Activated effector memory CD4-positive, alpha-beta T cell treated with Interleukin-2 at 50 U/mL for 16 hours (primary cell): ENCODE measurements around the gene NFKB1.
"Not testable (repeated sequence)": the region's sequence is repeated elsewhere in the genome, so short reads cannot be mapped to it uniquely, and the experiment has no call there.

ENCODE experiments used
- DNase-seq: peaks from one replicate; pipeline ENCODE4 v3.0.0-alpha.2; 2020

The NFKB1 gene

GRCh38 chr4:102569200-102569599 lies 68.0 kb downstream of the NFKB1 start:
- DNase-seq: no peak

DNA sequence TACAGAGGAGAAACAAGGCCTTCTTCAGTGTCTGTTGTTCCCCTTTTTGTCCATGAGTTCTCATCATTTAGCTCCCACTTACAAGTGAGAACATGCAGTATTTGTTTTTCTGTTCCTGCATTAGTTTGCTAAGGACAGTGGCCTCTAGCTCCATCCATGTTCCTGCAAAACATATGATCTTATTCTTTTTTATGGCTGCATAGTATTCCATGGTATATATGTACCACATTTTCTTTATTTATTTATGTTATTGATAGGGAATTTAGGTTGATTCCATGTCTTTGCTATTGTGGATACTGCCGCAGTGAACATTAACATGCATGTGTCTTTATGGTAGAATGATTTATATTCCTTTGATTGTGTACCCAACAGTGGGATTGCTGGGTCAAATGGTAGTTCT lies 69.1 kb downstream of the NFKB1 start:
- not testable (repeated sequence) for DNase-seq

DNA sequence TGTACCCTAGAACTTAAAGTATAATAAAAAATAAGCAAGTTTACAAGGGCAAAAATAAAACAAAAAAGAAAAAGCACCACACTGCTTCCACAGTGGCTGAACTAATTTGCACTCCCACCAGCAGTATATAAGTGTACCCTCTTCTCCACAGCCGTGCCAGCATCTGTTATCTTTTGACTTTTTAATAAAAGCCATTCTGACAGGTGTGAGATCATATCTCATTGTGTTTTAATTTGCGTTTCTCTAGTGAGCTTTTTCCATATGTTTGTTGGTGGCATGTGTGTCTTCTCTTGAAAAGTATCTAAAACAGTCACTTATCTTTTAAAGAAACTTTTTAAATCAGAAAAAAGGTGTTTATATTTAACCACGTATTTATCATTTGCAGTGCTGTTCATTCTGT lies 71.3 kb downstream of the NFKB1 start:
- no peak for DNase-seq

GRCh38 chr4:102574317-102574716 lies 73.2 kb downstream of the NFKB1 start:
- DNase-seq: no peak

DNA sequence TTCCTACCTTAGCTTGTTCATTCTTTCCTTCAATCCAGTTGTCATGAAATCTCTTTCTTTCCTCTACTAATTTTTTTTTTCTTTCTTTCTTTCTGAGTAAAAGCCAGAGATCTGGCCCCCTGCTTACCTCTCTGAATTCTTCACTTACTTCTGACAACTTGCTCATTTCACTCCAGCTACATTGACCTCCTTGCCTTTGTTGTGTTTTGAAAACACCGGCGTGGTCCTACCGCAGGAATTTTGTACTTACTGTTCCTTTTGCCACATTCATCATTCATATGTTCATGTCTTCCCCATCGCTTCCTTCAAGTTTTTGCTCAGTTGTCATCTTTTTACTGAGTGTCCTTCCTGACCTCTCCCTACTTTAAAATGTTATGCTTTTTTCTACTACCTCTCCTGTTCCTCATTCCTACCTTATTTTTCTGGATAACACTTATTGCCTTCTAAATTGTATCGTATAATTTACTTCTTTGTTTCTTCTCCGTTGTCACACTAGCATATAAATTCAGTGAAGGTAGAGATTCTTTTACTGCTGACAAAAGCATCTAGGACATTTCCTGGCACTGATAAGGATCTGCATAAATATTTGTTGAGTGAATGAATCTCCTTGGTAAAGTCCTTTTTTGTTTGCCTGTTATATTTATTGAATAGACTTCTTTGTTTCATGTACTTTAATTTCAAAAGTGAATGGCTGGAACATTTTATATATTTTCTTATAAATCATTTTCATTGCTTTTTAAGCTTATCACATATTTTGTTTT lies 74.4 kb downstream of the NFKB1 start:
- no peak for DNase-seq

GRCh38 chr4:102578270-102578669 lies 77.1 kb downstream of the NFKB1 start:
- DNase-seq: no peak

GRCh38 chr4:102578819-102579218 lies 77.7 kb downstream of the NFKB1 start:
- DNase-seq: no peak

GRCh38 chr4:102579794-102580462 lies 78.8 kb downstream of the NFKB1 start:
- no peak for DNase-seq

DNA sequence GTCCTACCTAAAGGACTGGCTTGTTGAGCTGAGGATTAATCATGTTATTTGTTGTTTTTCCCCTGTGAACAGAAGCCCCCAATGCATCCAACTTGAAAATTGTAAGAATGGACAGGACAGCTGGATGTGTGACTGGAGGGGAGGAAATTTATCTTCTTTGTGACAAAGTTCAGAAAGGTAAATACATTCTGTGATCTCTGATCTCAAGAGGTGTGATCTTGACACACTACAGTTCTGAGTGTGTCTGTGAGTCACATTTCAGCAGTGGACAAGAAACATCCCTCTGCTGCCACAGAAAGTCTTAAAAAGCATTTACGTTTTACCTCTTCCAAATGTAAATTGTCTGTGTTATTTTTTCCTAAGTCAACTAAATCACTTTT lies 79.3 kb downstream of the NFKB1 start:
- DNase-seq: no peak

DNA sequence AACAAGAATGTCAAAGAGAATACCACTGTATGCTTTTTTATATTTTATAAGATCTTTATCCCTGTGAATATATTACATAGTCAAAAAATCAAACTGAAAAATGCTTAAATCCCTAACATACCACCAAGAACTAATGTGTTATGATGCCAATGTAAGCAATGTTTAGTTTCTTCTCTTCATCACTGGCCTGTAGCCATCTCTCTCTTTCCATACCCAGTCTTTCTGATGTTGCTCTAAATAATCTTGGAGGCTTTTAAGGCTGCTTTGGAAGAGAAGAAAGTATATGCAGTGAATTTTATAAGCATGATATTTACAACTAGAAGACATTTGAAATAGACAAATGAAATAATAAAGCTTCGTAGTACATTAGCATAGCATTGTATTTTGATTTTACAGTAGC lies 82.9 kb downstream of the NFKB1 start:
- DNase-seq: no peak

DNA sequence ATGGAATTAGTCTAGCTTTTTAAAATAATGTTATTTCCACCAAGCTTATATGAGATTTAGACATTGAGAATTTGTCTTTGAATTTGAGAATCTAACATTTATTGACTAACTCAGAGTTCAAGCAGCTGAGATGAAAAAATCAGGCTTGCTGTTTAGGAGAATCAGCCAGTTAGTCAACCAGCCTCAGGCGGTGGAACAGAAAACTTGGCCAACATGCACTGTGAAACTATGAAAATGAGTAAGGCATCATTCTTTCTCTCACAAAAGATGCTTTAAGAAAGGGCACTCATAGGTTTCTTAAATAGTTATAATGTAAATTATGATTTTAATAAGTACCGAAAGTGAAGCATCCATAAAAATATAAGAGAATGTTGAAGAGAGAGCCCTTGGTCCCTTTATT lies 84.2 kb downstream of the NFKB1 start:
- DNase-seq: no peak

DNA sequence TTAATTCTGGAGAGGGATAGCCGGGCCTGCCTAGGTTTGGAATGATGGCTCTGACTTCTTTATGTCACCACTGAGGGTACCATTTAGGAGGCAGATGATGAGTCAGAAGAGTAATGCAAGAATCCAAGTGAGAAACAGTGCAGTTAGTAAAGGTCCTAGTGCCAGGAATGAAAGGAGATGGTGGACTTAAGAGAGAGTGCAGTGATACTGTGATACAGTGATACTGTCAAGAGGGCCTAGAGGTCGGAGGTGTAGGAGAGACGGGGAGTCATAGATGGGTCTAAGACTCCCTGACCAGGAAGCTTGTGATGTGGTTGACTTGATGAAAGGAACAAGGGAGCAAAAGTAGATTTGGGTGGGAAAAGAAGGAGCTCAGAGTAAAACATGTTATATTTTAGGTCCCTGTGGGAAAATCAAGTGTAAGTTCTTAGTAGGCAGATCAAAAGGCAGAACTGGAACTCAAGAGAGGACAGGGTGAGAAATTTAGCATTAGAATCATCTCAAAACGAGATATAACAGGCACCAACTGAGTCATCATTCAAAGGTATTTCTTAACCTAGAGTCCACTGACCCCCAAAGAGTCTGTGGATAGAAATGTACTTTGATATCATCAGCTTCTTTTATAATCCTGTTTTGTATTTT lies 85.0 kb downstream of the NFKB1 start:
- no peak for DNase-seq

GRCh38 chr4:102586644-102587021 lies 85.5 kb downstream of the NFKB1 start:
- DNase-seq: peak; percentile 45

DNA sequence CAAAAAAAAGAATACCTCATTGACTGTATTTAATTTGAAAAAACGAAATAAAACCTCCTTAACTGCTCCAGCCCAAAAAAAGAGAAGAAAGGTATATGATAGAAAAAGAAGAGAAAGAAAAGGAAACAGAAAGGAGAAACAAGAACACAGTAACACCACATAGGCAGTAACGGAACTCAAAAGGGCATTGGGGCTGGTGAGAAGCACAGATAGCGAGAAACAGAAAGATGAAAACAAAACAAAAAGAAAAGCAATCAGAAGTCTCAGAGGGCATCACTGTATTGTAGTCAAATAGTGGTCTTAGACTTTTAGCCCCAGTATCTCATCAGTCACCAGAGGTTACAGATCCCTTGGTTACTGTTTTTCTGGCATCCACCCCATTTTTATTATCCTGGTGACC lies 88.6 kb downstream of the NFKB1 start:
- DNase-seq: no peak

- DNase-seq: no peak
Measured at GRCh38 chr4:102592256-102592655, 91.1 kb downstream of the NFKB1 start.

DNA sequence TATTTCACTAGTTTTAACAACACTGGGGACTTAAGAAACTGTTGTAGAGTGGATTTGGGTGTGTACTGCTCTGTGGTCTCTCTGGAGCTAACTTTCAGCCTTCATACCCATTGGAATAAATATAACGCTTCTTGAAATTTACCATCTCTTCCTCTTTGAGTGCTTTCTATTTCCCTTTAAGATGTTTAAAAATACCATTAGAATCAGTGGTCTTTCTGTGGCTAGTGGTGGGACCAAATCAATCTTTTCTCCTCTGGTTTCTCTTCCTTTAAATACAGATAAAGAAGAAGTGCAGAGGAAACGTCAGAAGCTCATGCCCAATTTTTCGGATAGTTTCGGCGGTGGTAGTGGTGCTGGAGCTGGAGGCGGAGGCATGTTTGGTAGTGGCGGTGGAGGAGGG lies 92.0 kb downstream of the NFKB1 start:
- DNase-seq: no peak

- no peak for DNase-seq
Measured at GRCh38 chr4:102594000-102594399, 92.8 kb downstream of the NFKB1 start.

GRCh38 chr4:102596532-102596931 lies 95.4 kb downstream of the NFKB1 start:
- DNase-seq: no peak

GRCh38 chr4:102598086-102598761 lies 97.1 kb downstream of the NFKB1 start:
- no peak for DNase-seq

DNA sequence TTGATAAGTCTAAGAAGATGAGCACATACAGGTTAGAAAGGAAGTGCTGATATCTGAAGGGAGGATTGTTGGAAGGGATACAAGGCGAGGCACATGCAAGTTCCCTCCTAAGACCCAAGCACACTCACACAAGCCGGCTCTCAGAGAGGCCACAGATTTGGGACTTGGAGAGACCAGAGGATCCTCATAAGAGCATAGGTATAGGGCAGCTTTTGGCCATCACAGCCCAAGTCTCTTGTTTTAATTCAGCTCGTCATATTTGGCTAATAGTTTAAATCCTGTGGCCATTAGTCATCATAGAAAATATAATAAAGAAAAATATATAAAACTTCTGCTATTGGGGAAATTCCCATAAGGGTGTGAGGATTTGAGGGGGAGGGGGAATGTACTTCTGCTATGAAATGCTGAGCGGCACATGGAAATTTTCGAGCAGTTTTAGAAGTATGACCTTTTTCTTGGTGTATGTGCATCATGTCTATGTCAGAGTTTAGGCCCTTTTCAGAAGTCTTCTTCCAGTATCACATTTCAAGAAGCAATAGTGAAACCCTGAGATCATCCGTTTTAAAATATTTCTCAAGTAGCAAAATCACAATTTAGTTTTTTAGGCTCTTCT lies 97.7 kb downstream of the NFKB1 start:
- DNase-seq: no peak

GRCh38 chr4:102599455-102599854 lies 98.3 kb downstream of the NFKB1 start:
- DNase-seq: no peak

DNA sequence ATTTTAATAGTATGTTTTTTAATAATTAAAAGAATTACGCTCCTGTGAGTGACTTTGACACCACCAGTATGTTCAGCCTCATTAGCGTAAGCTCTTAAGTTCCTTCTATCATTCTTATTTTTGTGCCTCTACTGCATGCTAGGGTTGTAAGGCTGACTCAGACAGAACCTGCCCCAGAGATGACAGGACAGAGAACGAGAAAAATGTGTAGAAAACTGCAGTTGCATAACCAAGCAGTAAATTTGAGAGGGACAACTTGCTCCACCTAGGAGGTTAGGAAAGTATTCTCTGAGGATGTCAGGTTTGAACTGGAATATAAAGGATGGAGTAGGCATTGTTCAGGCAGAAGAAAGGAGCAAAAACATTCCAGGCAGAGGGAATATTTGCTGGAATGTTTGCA lies 98.7 kb downstream of the NFKB1 start:
- no peak for DNase-seq

DNA sequence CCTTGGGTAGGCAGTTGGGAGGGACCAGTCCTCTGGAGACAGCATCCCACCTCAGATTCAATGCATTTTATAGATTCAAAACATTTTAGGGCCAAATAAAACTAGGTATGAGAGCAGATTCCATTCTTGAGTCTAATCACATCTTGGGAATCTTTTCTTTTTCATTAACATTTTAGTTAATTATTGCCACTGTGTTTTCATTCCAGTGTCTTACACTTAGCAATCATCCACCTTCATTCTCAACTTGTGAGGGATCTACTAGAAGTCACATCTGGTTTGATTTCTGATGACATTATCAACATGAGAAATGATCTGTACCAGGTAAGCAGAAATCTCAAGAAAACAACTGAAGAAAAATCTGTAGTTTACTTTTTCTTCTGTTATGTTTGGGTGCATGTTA lies 99.5 kb downstream of the NFKB1 start:
- no peak for DNase-seq
